ENCODE results near the gene ATG10.

DNA sequence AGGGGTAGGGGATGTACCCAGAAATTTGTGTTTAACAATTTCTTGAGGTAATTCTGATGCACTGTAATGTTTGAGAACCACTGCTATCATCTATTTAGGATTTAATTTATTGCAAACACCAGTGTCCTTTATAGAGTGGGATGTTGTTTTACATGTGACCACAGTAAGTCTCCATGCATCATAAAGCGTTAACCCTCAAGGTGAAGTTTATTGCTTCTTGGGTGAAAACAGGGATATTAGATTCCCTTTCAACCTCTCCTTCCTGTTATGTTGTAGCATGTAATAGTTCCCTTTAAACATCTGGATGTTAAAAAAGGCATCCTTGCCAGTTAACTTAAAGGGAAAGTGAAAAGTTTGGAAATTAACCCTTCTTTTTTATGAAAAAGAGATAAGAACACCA is 35.8 kb upstream of the ATG10 start:
- TF ChIP-seq, protein P1, sequence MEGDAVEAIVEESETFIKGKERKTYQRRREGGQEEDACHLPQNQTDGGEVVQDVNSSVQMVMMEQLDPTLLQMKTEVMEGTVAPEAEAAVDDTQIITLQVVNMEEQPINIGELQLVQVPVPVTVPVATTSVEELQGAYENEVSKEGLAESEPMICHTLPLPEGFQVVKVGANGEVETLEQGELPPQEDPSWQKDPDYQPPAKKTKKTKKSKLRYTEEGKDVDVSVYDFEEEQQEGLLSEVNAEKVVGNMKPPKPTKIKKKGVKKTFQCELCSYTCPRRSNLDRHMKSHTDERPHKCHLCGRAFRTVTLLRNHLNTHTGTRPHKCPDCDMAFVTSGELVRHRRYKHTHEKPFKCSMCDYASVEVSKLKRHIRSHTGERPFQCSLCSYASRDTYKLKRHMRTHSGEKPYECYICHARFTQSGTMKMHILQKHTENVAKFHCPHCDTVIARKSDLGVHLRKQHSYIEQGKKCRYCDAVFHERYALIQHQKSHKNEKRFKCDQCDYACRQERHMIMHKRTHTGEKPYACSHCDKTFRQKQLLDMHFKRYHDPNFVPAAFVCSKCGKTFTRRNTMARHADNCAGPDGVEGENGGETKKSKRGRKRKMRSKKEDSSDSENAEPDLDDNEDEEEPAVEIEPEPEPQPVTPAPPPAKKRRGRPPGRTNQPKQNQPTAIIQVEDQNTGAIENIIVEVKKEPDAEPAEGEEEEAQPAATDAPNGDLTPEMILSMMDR (IDR thresholded peaks at IDR 0.05): no peak
- TF ChIP-seq ZFX (IDR thresholded peaks at IDR 0.05; ENCODE audit: borderline replicate concordance): no peak

Measured in 22Rv1 (cell line).